Measurements from ENCODE around the gene NCEH1. TPM values are rescaled to one million over a fixed set of nuclear protein-coding genes. Genes with fewer than 3 reads are reported as not detected.

Gene NCEH1
- total RNA-seq, 2 experiments from 2014 or later = 2.8 to 3.4 TPM

- no peaks in the 10 kb centered on the region for H3K9me3 Mint-ChIP-seq
- no peaks in the 10 kb centered on the region for H3K4me1 Mint-ChIP-seq (ENCODE audit: low read depth)
- DNase-seq (no peak), ATAC-seq (no peak)
- H3K27me3 Mint-ChIP-seq = no peaks in the 10 kb centered on the region
- no peak overlapping the region for H3K27ac Mint-ChIP-seq
- CTCF ChIA-PET = interaction anchor here (0.9 kb wide), 1 partner anchor 168 kb away, joined by 3 read pairs; no protein-coding TSS in a partner anchor
- no peak for TF ChIP-seq CTCF (IDR thresholded peaks at IDR 0.05)
- intact Hi-C loops (cut with micrococcal nuclease) = no loop called here
- POLR2A ChIA-PET = no interaction called here
- H3K36me3 Mint-ChIP-seq (ENCODE audit: low read depth) = no peaks in the 10 kb centered on the region
- H3K4me3 Mint-ChIP-seq = no peak overlapping the region
These were observed 81.4 kb downstream of the NCEH1 start for GRCh38 chr3:172629470-172629869.

- Mint-ChIP-seq H3K27ac (no peak overlapping the region), H3K4me3 (no peak overlapping the region), H3K36me3 (ENCODE audit: low read depth) (no peaks in the 10 kb centered on the region), H3K9me3 (no peaks in the 10 kb centered on the region), H3K27me3 (peaks cover under 1% of the 10 kb centered on the region), H3K4me1 (ENCODE audit: low read depth) (peaks cover 7% of the 10 kb centered on the region)
- no peak for TF ChIP-seq CTCF (IDR thresholded peaks at IDR 0.05)
- intact Hi-C loops (cut with micrococcal nuclease) = no loop called here
- CTCF ChIA-PET = interaction anchor here (1.5 to 2.2 kb wide), 2 partner anchors 11 to 31 kb away, joined by 5 to 6 read pairs; no protein-coding TSS in a partner anchor
- DNase-seq = no peak
- POLR2A ChIA-PET = no interaction called here
- ATAC-seq = no peak
These were observed 83.6 kb downstream of the NCEH1 start for GRCh38 chr3:172627057-172627809.

- CTCF ChIA-PET = interaction anchor here (1.2 to 2.8 kb wide), 6 partner anchors 10 to 294 kb away, joined by 3 to 15 read pairs (median 5); no protein-coding TSS in a partner anchor
- no peak for DNase-seq
- no peaks in the 10 kb centered on the region for H3K9me3 Mint-ChIP-seq
- peaks cover 3% of the 10 kb centered on the region for H3K27me3 Mint-ChIP-seq
- TF ChIP-seq CTCF (IDR thresholded peaks at IDR 0.05) = no peak
- intact Hi-C loops (cut with micrococcal nuclease) = no loop called here
- ATAC-seq = no peak
- no peak overlapping the region for H3K4me3 Mint-ChIP-seq
- no peak overlapping the region for H3K27ac Mint-ChIP-seq
- no peaks in the 10 kb centered on the region for H3K36me3 Mint-ChIP-seq (ENCODE audit: low read depth)
- H3K4me1 Mint-ChIP-seq (ENCODE audit: low read depth) = peaks cover 11% of the 10 kb centered on the region
- POLR2A ChIA-PET = no interaction called here
These were observed 84.7 kb downstream of the NCEH1 start for GRCh38 chr3:172626021-172626640.

- no peak overlapping the region for H3K4me3 Mint-ChIP-seq
- no peak for TF ChIP-seq CTCF (IDR thresholded peaks at IDR 0.05)
- intact Hi-C loops (cut with micrococcal nuclease) = no loop called here
- H3K9me3 Mint-ChIP-seq = no peaks in the 10 kb centered on the region
- H3K27ac Mint-ChIP-seq = no peak overlapping the region
- no peaks in the 10 kb centered on the region for H3K36me3 Mint-ChIP-seq (ENCODE audit: low read depth)
- CTCF ChIA-PET = interaction anchor here (0.8 to 2.8 kb wide), 8 partner anchors 12 to 293 kb away, joined by 3 to 15 read pairs (median 4); no protein-coding TSS in a partner anchor
- POLR2A ChIA-PET = no interaction called here
- no peak for DNase-seq
- no peak for ATAC-seq
- peaks cover 11% of the 10 kb centered on the region for H3K4me1 Mint-ChIP-seq (ENCODE audit: low read depth)
- H3K27me3 Mint-ChIP-seq = peaks cover 3% of the 10 kb centered on the region
These were observed 85.5 kb downstream of the NCEH1 start for GRCh38 chr3:172625404-172625803.

GRCh38 chr3:172624999-172625398, 85.9 kb downstream of the NCEH1 start:
- Mint-ChIP-seq H3K36me3 (ENCODE audit: low read depth) (no peaks in the 10 kb centered on the region), H3K4me3 (no peak overlapping the region), H3K27ac (no peak overlapping the region), H3K27me3 (peaks cover 3% of the 10 kb centered on the region), H3K9me3 (no peaks in the 10 kb centered on the region), H3K4me1 (ENCODE audit: low read depth) (peaks cover 11% of the 10 kb centered on the region)
- TF ChIP-seq CTCF (IDR thresholded peaks at IDR 0.05) = no peak
- DNase-seq = no peak
- intact Hi-C loops (cut with micrococcal nuclease) = no loop called here
- POLR2A ChIA-PET = no interaction called here
- ATAC-seq = no peak
- CTCF ChIA-PET = interaction anchor here (0.8 to 3.2 kb wide), 9 partner anchors 12 to 294 kb away, joined by 3 to 17 read pairs (median 5); no protein-coding TSS in a partner anchor

All from activated CD8-positive, alpha-beta T cell treated with anti-CD3 and anti-CD28 coated beads for 36 hours (primary cell).